SK-N-SH (cell line): ENCODE results near the gene ZNF597.

ENCODE experiments used
- MEF2A ChIP-seq: IDR thresholded peaks from 2 replicates; pipeline ENCODE4 v1.4.0; 2012; ENCODE audit warnings: low read depth, borderline replicate concordance
- POLR2AphosphoS5 ChIP-seq: IDR thresholded peaks from 2 replicates; pipeline ENCODE4 v1.6.1; 2012; ENCODE audit warnings: low read depth, low read length
- RCOR1 ChIP-seq: fragments of 150-350 bp; IDR thresholded peaks from 2 replicates; pipeline ENCODE4 v1.6.1; 2017; ENCODE audit warnings: antibody characterized with exemption, low read length
- TEAD4 ChIP-seq: IDR thresholded peaks from 2 replicates; pipeline ENCODE4 v1.4.0; 2012; ENCODE audit warnings: mild to moderate bottlenecking, borderline replicate concordance; ENCODE audit not compliant: insufficient read depth
- TF ChIP-seq, protein P1 (sequence below): IDR thresholded peaks from 2 replicates; pipeline ENCODE4 v1.4.0; 2012; ENCODE audit warnings: low read depth, borderline replicate concordance
- TF ChIP-seq, protein P2 (sequence below): fragments of 200-600 bp; sonication (generic); IDR thresholded peaks from 2 replicates; pipeline ENCODE4 v1.6.1; 2017; ENCODE audit warnings: antibody characterized with exemption, mild to moderate bottlenecking, moderate library complexity
- TF ChIP-seq, protein P3 (sequence below): fragments of 150-350 bp; IDR thresholded peaks from 2 replicates; pipeline ENCODE4 v1.6.1; 2016; ENCODE audit warnings: mild to moderate bottlenecking, low read depth, low read length

DNA sequence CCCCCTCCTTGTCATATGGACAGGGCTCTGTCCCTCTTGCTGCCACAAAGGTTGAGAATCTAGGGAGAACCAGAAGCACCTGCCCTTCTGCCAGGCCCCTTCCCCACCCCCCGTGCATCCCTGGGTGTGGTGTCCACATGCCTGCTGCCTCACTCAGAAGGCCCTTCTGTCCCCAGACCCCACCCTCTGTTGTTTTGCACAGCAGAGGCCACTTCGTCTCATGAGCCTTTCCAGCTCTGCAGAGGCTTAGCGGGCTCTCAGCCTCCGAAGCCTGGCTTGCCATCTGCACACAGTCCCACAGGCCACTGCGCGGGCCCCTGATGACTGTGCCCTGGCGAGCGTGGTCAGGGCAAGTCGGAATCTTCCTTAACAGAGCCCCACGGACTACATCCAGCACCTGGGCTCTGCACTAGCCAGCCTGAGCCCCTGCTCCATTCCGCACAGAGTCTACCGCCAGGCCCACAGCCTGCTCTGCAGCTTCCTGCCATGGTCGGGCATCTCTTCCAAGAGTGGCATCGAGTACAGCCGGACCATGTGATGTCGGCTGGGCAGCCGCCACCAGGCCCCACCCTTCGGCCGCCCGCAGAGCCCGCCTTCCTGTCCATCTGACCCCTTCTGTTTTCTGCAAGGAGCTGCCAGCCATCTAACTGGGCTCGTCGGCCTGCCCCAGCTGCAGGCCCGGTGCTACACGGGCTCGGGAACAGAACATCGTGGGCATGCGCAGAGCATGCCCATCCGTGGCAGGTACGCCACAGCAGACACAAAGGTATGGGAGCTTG, 41.2 kb upstream of the ZNF597 start:
- TF ChIP-seq TEAD4 = no peak
- no peak for TF ChIP-seq POLR2AphosphoS5
- TF ChIP-seq, protein P1, sequence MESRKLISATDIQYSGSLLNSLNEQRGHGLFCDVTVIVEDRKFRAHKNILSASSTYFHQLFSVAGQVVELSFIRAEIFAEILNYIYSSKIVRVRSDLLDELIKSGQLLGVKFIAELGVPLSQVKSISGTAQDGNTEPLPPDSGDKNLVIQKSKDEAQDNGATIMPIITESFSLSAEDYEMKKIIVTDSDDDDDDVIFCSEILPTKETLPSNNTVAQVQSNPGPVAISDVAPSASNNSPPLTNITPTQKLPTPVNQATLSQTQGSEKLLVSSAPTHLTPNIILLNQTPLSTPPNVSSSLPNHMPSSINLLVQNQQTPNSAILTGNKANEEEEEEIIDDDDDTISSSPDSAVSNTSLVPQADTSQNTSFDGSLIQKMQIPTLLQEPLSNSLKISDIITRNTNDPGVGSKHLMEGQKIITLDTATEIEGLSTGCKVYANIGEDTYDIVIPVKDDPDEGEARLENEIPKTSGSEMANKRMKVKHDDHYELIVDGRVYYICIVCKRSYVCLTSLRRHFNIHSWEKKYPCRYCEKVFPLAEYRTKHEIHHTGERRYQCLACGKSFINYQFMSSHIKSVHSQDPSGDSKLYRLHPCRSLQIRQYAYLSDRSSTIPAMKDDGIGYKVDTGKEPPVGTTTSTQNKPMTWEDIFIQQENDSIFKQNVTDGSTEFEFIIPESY = no peak
- TF ChIP-seq, protein P2, sequence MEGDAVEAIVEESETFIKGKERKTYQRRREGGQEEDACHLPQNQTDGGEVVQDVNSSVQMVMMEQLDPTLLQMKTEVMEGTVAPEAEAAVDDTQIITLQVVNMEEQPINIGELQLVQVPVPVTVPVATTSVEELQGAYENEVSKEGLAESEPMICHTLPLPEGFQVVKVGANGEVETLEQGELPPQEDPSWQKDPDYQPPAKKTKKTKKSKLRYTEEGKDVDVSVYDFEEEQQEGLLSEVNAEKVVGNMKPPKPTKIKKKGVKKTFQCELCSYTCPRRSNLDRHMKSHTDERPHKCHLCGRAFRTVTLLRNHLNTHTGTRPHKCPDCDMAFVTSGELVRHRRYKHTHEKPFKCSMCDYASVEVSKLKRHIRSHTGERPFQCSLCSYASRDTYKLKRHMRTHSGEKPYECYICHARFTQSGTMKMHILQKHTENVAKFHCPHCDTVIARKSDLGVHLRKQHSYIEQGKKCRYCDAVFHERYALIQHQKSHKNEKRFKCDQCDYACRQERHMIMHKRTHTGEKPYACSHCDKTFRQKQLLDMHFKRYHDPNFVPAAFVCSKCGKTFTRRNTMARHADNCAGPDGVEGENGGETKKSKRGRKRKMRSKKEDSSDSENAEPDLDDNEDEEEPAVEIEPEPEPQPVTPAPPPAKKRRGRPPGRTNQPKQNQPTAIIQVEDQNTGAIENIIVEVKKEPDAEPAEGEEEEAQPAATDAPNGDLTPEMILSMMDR = no peak
- TF ChIP-seq, protein P3, sequence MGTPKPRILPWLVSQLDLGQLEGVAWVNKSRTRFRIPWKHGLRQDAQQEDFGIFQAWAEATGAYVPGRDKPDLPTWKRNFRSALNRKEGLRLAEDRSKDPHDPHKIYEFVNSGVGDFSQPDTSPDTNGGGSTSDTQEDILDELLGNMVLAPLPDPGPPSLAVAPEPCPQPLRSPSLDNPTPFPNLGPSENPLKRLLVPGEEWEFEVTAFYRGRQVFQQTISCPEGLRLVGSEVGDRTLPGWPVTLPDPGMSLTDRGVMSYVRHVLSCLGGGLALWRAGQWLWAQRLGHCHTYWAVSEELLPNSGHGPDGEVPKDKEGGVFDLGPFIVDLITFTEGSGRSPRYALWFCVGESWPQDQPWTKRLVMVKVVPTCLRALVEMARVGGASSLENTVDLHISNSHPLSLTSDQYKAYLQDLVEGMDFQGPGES = no peak
- no peak for TF ChIP-seq RCOR1
- TF ChIP-seq MEF2A = no peak
